Limb (tissue), 2 donors: ENCODE data around the gene ICAM5.
"Not testable (repeated sequence)": the region's sequence is repeated elsewhere in the genome, so short reads cannot be mapped to it uniquely, and the experiment has no call there.

Experiments
- DNase-seq, 2 donors: peaks; one replicate each; pipeline ENCODE4 v3.0.0-alpha.2; 2016; ENCODE audit errors: extremely low spot score in 2 of 2

ICAM5 gene

DNA sequence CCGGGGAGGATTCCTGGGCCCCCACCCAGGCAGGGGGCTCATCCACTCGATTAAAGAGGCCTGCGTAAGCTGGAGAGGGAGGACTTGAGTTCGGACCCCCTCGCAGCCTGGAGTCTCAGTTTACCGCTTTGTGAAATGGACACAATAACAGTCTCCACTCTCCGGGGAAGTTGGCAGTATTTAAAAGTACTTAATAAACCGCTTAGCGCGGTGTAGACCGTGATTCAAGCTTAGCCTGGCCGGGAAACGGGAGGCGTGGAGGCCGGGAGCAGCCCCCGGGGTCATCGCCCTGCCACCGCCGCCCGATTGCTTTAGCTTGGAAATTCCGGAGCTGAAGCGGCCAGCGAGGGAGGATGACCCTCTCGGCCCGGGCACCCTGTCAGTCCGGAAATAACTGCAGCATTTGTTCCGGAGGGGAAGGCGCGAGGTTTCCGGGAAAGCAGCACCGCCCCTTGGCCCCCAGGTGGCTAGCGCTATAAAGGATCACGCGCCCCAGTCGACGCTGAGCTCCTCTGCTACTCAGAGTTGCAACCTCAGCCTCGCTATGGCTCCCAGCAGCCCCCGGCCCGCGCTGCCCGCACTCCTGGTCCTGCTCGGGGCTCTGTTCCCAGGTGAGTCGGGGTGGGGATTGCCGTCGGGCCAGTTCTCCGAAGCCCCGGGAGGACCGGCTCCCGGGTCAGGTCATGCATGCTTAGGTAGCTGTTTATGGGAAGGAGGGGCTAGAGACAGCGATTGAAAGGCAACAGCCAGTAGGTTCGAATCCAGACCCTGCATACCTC lies 18.9 kb upstream of the ICAM5 start, which contains the start of gene ICAM1:
ICAM1 (plus strand) TSS at position 505 of the 779 bp plus-strand sequence; CDS start at position 545, 40 bp downstream.
- DNase-seq, result peak in 1 of 2 donors; percentile 70

DNA sequence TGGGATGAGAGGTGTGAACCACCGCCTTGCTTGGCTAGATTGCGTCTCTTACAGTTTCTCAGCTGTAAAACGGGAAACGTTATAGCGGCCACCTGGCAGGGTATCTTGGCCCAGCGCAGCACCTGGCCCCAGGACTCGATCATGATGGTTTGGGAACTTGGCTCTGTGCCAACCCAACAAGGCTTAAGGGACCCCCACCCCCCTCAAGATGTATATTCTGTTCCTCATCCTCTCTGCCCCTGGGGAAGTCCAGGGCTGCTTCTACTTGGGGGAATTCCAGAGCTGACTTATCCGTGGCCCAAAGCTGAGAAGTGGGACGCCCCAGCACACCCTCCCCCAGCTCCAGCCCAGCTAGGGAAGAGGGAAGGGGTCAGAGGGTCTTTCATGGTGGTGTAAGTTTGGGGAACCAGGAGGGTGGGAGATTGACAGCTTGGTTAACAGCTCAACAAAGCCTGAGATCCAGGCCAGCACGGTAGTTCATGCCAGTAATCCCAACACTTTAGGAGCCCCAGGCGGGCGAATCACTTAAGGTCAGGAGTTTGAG lies 18.1 kb upstream of the ICAM5 start:
- no peak for DNase-seq

- no peak for DNase-seq
These were observed 15.2 kb upstream of the ICAM5 start for GRCh38 chr19:10274589-10274988.

- DNase-seq, result no peak
These were observed 11.8 kb upstream of the ICAM5 start for GRCh38 chr19:10277795-10278589.

DNA sequence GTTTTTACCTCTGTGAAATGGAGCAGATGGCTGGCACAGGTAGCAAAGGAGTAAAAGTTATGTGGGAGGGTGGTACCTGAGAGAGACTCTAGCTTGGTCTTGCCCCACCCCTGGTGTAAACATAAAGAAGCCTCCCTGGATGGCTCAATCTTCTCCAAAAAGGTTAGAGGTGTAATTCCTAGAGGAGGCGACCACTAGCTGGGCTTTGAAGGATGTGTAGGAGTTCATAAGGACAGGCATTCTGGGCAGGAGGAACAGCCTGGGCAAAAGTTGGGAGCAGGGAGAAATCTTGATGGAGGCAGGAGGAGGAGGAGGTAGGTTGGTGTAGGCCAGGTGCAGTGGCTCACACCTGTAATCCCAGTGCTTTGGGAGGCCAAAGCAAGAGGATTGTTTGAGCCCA lies 10.8 kb upstream of the ICAM5 start:
- no peak for DNase-seq

- no peak for DNase-seq
These were observed 9.9 kb upstream of the ICAM5 start for GRCh38 chr19:10279737-10280442.

GRCh38 chr19:10282043-10282442 lies 7.7 kb upstream of the ICAM5 start:
- DNase-seq, result not testable (repeated sequence)

DNA sequence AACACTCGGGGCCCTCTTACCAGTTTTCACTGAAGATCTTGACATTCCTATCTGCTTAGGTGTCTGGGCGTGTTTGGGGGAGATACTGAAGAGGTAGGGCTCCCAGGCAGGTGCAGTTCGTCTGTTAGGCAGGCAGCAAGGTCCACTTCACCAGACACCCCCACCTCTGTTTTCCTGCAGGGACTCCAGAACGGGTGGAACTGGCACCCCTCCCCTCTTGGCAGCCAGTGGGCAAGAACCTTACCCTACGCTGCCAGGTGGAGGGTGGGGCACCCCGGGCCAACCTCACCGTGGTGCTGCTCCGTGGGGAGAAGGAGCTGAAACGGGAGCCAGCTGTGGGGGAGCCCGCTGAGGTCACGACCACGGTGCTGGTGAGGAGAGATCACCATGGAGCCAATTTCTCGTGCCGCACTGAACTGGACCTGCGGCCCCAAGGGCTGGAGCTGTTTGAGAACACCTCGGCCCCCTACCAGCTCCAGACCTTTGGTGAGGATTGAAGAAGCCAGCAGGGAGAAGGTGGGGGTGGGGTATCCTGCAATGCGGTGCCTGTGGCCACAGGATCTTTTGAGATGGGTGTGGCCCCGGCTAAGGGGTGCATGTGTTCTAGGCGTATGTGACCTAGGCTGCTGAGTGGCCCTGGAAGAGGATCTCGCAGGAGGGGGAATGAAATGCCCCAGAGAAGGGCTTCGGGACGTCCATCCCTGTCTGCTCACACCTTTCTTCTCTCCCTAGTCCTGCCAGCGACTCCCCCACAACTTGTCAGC lies 6.3 kb upstream of the ICAM5 start:
- no peak for DNase-seq

- no peak for DNase-seq
These were observed 5.4 kb upstream of the ICAM5 start for GRCh38 chr19:10284065-10284959.

DNA sequence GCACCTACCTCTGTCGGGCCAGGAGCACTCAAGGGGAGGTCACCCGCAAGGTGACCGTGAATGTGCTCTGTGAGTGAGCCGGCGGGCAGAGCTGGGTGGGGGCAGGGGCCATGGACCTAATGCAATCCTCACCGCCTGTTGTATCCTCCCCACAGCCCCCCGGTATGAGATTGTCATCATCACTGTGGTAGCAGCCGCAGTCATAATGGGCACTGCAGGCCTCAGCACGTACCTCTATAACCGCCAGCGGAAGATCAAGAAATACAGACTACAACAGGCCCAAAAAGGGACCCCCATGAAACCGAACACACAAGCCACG lies 4.8 kb upstream of the ICAM5 start:
- DNase-seq, result no peak

DNA sequence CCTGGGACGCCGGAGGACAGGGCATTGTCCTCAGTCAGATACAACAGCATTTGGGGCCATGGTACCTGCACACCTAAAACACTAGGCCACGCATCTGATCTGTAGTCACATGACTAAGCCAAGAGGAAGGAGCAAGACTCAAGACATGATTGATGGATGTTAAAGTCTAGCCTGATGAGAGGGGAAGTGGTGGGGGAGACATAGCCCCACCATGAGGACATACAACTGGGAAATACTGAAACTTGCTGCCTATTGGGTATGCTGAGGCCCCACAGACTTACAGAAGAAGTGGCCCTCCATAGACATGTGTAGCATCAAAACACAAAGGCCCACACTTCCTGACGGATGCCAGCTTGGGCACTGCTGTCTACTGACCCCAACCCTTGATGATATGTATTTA lies 4.4 kb upstream of the ICAM5 start:
- DNase-seq, result no peak

- DNase-seq, result peak; percentile 27 to 72
These were observed 2.7 kb upstream of the ICAM5 start, which contains the start of gene ICAM4 for GRCh38 chr19:10286803-10287737. ICAM4 (plus strand) TSS chr19:10286955; CDS start chr19:10287013, 58 bp downstream.

DNA sequence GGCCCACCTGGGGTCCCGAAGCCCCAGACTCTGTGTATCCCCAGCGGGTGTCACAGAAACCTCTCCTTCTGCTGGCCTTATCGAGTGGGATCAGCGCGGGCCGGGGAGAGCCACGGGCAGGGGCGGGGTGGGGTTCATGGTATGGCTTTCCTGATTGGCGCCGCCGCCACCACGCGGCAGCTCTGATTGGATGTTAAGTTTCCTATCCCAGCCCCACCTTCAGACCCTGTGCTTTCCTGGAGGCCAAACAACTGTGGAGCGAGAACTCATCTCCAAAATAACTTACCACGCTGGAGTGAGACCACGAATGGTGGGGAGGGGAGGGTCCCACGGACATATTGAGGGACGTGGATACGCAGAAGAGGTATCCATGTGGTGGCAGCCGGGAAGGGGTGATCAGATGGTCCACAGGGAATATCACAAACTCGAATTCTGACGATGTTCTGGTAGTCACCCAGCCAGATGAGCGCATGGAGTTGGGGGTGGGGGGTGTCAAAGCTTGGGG lies 1.0 kb upstream of the ICAM5 start:
- peak in 1 of 2 donors; percentile 67 for DNase-seq

- DNase-seq, result no peak
These were observed 451 bp upstream of the ICAM5 start for GRCh38 chr19:10289167-10289835.

- no peak for DNase-seq
These were observed 664 bp downstream of the ICAM5 start for GRCh38 chr19:10290357-10290875.

DNA sequence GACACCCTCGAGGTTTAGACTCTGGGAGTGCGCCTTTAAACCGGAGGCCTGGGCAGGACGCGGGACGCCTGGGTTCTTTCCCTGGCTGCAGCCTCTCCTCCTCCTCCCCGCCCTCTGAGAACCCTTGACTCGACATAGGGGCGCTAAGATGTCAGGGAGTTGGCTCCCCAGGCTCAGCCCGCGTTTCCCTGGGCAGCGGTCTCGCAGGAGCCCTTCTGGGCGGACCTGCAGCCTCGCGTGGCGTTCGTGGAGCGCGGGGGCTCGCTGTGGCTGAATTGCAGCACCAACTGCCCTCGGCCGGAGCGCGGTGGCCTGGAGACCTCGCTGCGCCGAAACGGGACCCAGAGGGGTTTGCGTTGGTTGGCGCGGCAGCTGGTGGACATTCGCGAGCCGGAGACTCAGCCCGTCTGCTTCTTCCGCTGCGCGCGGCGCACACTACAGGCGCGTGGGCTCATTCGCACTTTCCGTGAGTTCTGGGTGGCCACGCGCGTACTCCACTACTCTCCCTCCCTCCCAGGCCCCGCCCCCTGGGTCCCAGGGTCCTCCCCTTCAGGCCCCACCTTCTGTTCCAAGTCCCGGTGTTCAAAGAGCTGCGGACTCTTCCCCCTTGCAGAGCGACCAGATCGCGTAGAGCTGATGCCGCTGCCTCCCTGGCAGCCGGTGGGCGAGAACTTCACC lies 1.3 kb downstream of the ICAM5 start:
- no peak for DNase-seq

- no peak for DNase-seq
These were observed 1.9 kb downstream of the ICAM5 start for GRCh38 chr19:10291554-10292205.
